Panc1 (cell line): ENCODE measurements around the gene MYLIP. TPM values are rescaled to one million over a fixed set of nuclear protein-coding genes. Genes with fewer than 3 reads are reported as not detected.

ENCODE experiments used
- ATAC-seq: fragments of 200-7000 bp; cut with Tn5 transposase; 2 replicates; pipeline ENCODE4 v1.9.1; 2020; ENCODE audit warnings: mild to moderate bottlenecking, moderate library complexity
- BruUV-seq: library from RNA; stranded (reverse); fragments of 400-500 nt; replicated peaks from 2 replicates; lab custom pipeline; 2021; lab: Mats Ljungman, UMichigan
- CTCF ChIA-PET: fragments of 300-600 bp; sonication (Branson Sonifier 250); formaldehyde crosslinking; loops from one replicate; lab custom pipeline; 2022; ENCODE audit warnings: antibody characterized with exemption; lab: Charles Lee
- POLR2A ChIA-PET: fragments of 300-600 bp; sonication (Branson Sonifier 250); formaldehyde crosslinking; loops from one replicate; lab custom pipeline; 2022; ENCODE audit warnings: antibody characterized with exemption; lab: Charles Lee
- DNase-seq: peaks from one replicate; pipeline ENCODE4 v3.0.0-alpha.2; 2010; ENCODE audit warnings: low read depth, low spot score
- H3K27ac ChIP-seq: 2 replicates; pipeline ENCODE4 v1.5.1; 2011; ENCODE audit warnings: mild to moderate bottlenecking, low read length, inconsistent platforms
- H3K27me3 ChIP-seq: fragments of 200-500 bp; sonication (Bioruptor generic); 2 replicates; pipeline ENCODE4 v1.6.0; 2014; ENCODE audit warnings: low read length, inconsistent platforms; ENCODE audit not compliant: control insufficient read depth, insufficient read depth
- H3K36me3 ChIP-seq: fragments of 200-500 bp; sonication (Bioruptor generic); 2 replicates; pipeline ENCODE4 v1.5.1; 2014; ENCODE audit warnings: inconsistent platforms, mild to moderate bottlenecking, low read length, moderate library complexity; ENCODE audit not compliant: control insufficient read depth, insufficient read depth
- H3K4me1 ChIP-seq: 2 replicates; pipeline ENCODE4 v1.5.1; 2011; ENCODE audit warnings: inconsistent platforms, mild to moderate bottlenecking, low read length, moderate library complexity; ENCODE audit not compliant: control insufficient read depth, insufficient read depth
- H3K4me3 ChIP-seq, 2 experiments: 2 replicates each; pipeline ENCODE4 v1.5.1; 2011 to 2012; ENCODE audit warnings: low read depth in 2 of 2, low read length in 2 of 2, mild to moderate bottlenecking in 2 of 2, inconsistent platforms in 1 of 2, moderate library complexity in 1 of 2
- H3K9me3 ChIP-seq: fragments of 200-500 bp; sonication (Bioruptor generic); 2 replicates; pipeline ENCODE4 v1.5.1; 2014; ENCODE audit warnings: low read depth, mild to moderate bottlenecking, inconsistent platforms, low read length, moderate library complexity; ENCODE audit not compliant: control insufficient read depth, insufficient read depth
- POLR2AphosphoS5 ChIP-seq: IDR thresholded peaks from 2 replicates; pipeline ENCODE4 v1.6.1; 2012; ENCODE audit warnings: mild to moderate bottlenecking, low read depth, low read length, moderate library complexity
- SIN3A ChIP-seq: IDR thresholded peaks from 2 replicates; pipeline ENCODE4 v1.6.1; 2012; ENCODE audit warnings: low read depth, mild to moderate bottlenecking, low read length, moderate library complexity, borderline replicate concordance; ENCODE audit not compliant: insufficient read depth
- TCF7L2 ChIP-seq: IDR thresholded peaks from 2 replicates; pipeline ENCODE4 v1.6.1; 2011; ENCODE audit warnings: mild to moderate bottlenecking, low read depth, low read length, inconsistent platforms
- in situ Hi-C: cut with HindIII; loops from 2 replicates; pipeline ENCODE4 v1.10.0; 2016; ENCODE audit warnings: low sequenced_read_pairs, low pct_unique_long_range_greater_than_20kb
- intact Hi-C: fragments of 100-400 bp; cut with micrococcal nuclease; formaldehyde crosslinking; loops from one replicate; pipeline ENCODE4 v1.10.0; 2022; ENCODE audit not compliant: unreplicated experiment
- total RNA-seq: library from RNA; stranded (reverse); gene quantifications from one replicate; pipeline ENCODE4 v1.2.1, GENCODE V29; 2021; ENCODE audit not compliant: unreplicated experiment
- TF ChIP-seq, protein P1 (sequence below), 2 experiments: IDR thresholded peaks; 2 replicates each; pipeline ENCODE4 v1.6.1; 2011 to 2012; ENCODE audit warnings: low read depth in 2 of 2, control low read depth in 1 of 2, low read length in 1 of 2, mild to moderate bottlenecking in 1 of 2, moderate library complexity in 1 of 2; ENCODE audit not compliant: insufficient read depth in 1 of 2
- TF ChIP-seq, protein P2 (sequence below): fragments of 450-650 bp; IDR thresholded peaks from 2 replicates; pipeline ENCODE4 v1.5.1; 2017; ENCODE audit warnings: mild to moderate bottlenecking

MYLIP gene
- total RNA-seq, 1 experiment from 2014 or later = 12.7 TPM

DNA sequence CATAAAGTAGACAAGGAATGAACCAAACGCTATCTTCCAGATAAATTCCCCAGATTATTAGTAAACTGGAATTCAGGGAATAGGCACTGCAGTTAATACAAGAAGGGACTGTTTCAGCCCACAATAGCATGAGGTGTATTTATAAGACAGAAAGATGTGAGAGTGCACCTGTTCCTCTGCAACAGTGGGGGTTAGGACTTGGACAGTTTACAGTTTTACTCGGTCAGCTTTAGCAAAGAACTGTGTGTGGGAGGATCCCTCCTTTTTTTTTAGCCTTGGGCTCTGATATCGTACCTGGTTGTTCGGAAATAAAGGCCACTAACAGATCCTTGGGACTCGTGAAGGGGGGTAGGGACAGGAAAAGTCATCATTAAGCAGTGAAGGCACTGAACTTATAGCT is 2.0 kb upstream of the MYLIP start:
- CTCF ChIA-PET = no interaction called here
- BruUV-seq = no TSS peak

DNA sequence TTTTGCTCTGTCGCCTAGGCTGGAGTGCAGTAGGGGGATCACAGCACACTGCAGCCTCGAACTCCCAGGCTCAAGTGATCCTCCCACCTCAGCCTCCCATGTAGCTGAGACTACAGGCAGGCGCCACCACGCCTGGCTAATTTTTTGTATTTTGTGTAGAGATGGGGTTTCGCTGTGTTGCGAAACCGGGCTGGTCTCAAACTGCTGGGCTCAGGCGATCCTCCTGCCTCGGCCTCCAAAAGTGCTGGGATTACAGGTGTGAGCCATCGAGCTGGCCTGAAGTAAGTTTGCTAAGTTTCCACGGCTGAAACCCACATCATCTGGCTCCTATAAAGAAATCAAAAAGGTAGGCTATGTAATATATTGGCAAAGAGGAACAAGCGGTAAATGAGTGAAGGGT is 1.4 kb upstream of the MYLIP start:
- ChIA-PET POLR2A (no interaction called here), CTCF (no interaction called here)
- H3K4me3 ChIP-seq = no peak overlapping the region
- BruUV-seq = no TSS peak
- H3K9me3 ChIP-seq = no peaks in the 10 kb centered on the region
- peaks cover 10% of the 10 kb centered on the region for H3K4me1 ChIP-seq
- H3K27me3 ChIP-seq = peaks cover 11% of the 10 kb centered on the region
- H3K27ac ChIP-seq = no peak overlapping the region
- DNase-seq = no peak
- TF ChIP-seq, protein P1, sequence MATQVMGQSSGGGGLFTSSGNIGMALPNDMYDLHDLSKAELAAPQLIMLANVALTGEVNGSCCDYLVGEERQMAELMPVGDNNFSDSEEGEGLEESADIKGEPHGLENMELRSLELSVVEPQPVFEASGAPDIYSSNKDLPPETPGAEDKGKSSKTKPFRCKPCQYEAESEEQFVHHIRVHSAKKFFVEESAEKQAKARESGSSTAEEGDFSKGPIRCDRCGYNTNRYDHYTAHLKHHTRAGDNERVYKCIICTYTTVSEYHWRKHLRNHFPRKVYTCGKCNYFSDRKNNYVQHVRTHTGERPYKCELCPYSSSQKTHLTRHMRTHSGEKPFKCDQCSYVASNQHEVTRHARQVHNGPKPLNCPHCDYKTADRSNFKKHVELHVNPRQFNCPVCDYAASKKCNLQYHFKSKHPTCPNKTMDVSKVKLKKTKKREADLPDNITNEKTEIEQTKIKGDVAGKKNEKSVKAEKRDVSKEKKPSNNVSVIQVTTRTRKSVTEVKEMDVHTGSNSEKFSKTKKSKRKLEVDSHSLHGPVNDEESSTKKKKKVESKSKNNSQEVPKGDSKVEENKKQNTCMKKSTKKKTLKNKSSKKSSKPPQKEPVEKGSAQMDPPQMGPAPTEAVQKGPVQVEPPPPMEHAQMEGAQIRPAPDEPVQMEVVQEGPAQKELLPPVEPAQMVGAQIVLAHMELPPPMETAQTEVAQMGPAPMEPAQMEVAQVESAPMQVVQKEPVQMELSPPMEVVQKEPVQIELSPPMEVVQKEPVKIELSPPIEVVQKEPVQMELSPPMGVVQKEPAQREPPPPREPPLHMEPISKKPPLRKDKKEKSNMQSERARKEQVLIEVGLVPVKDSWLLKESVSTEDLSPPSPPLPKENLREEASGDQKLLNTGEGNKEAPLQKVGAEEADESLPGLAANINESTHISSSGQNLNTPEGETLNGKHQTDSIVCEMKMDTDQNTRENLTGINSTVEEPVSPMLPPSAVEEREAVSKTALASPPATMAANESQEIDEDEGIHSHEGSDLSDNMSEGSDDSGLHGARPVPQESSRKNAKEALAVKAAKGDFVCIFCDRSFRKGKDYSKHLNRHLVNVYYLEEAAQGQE (IDR thresholded peaks at IDR 0.05; ENCODE audit: insufficient read depth in 1 of 2, low read depth in 2 of 2, low read length in 1 of 2) = no peak
- TF ChIP-seq SIN3A (no peak), POLR2AphosphoS5 (no peak), TCF7L2 (no peak)
- TF ChIP-seq, protein P2, sequence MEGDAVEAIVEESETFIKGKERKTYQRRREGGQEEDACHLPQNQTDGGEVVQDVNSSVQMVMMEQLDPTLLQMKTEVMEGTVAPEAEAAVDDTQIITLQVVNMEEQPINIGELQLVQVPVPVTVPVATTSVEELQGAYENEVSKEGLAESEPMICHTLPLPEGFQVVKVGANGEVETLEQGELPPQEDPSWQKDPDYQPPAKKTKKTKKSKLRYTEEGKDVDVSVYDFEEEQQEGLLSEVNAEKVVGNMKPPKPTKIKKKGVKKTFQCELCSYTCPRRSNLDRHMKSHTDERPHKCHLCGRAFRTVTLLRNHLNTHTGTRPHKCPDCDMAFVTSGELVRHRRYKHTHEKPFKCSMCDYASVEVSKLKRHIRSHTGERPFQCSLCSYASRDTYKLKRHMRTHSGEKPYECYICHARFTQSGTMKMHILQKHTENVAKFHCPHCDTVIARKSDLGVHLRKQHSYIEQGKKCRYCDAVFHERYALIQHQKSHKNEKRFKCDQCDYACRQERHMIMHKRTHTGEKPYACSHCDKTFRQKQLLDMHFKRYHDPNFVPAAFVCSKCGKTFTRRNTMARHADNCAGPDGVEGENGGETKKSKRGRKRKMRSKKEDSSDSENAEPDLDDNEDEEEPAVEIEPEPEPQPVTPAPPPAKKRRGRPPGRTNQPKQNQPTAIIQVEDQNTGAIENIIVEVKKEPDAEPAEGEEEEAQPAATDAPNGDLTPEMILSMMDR = no peak
- H3K36me3 ChIP-seq = peaks cover 8% of the 10 kb centered on the region
- ATAC-seq = no peak
- in situ Hi-C loops (no loop called here), intact Hi-C loops (no loop called here)

More for the DNA sequence above, 2.0 kb upstream of the MYLIP start:
- Histone ChIP-seq H3K27ac (no peak overlapping the region), H3K27me3 (peaks cover 17% of the 10 kb centered on the region), H3K9me3 (no peaks in the 10 kb centered on the region), H3K4me1 (peaks cover 8% of the 10 kb centered on the region), H3K4me3 (no peak overlapping the region), H3K36me3 (peaks cover 6% of the 10 kb centered on the region)
- no peak for ATAC-seq
- POLR2A ChIA-PET = no interaction called here
- in situ Hi-C loops (no loop called here), intact Hi-C loops (no loop called here)
- TF ChIP-seq TCF7L2 = no peak
- TF ChIP-seq, protein P2 = no peak
- no peak for DNase-seq
